ENCODE data around the gene ATP5IF1. TPM values are rescaled to one million over a fixed set of nuclear protein-coding genes. Genes with fewer than 3 reads are reported as not detected.

ATP5IF1 gene
- total and polyA plus RNA-seq, 4 donors = 90.2 to 758 (median 142) TPM

GRCh38 chr1:28199328-28200233 lies 36.3 kb upstream of the ATP5IF1 start:
- DNase-seq (no peak), ATAC-seq (ENCODE audit: insufficient read depth, low FRiP score) (no peak)
- TF ChIP-seq CTCF (IDR thresholded peaks at IDR 0.05; ENCODE audit: control extremely low read depth, extremely low read depth) = no peak
- 64 to 78% methylated on average over 8 of the region's 8 CpGs for WGBS, 2 donors
- Histone ChIP-seq H3K4me3 (no peak overlapping the region), H3K27ac (ENCODE audit: low read depth in 1 of 2, low read length in 1 of 2) (no peak overlapping the region), H3K36me3 (ENCODE audit: control insufficient read depth in 4 of 4, insufficient read depth in 4 of 4, low read length in 4 of 4) (peaks cover 25 to 45% (median 34%) of the 10 kb centered on the region in 4 donors), H3K27me3 (ENCODE audit: control insufficient read depth in 3 of 3, insufficient read depth in 3 of 3, low read length in 2 of 3) (no peaks in the 10 kb centered on the region), H3K9me3 (ENCODE audit: control insufficient read depth in 4 of 4, insufficient read depth in 3 of 4, low read length in 3 of 4) (no peaks in the 10 kb centered on the region), H3K4me1 (ENCODE audit: control insufficient read depth in 5 of 5, insufficient read depth in 5 of 5, low read length in 5 of 5) (no peaks in the 10 kb centered on the region), H3K9ac (ENCODE audit: insufficient read depth in 1 of 2, low read length in 2 of 2) (no peak overlapping the region)

GRCh38 chr1:28200234-28200873 lies 35.6 kb upstream of the ATP5IF1 start:
- H3K27ac ChIP-seq (ENCODE audit: low read depth in 1 of 2, low read length in 1 of 2) = no peak overlapping the region
- no peak for ATAC-seq (ENCODE audit: insufficient read depth, low FRiP score)

GRCh38 chr1:28205243-28205642 lies 30.7 kb upstream of the ATP5IF1 start:
- no peak for TF ChIP-seq CTCF (IDR thresholded peaks at IDR 0.05; ENCODE audit: control extremely low read depth, extremely low read depth)
- Histone ChIP-seq H3K9me3 (ENCODE audit: control insufficient read depth in 4 of 4, insufficient read depth in 3 of 4, low read length in 3 of 4) (no peaks in the 10 kb centered on the region), H3K4me1 (ENCODE audit: control insufficient read depth in 5 of 5, insufficient read depth in 5 of 5, low read length in 5 of 5) (no peaks in the 10 kb centered on the region), H3K27ac (ENCODE audit: low read depth in 1 of 2, low read length in 1 of 2) (no peak overlapping the region), H3K4me3 (no peak overlapping the region), H3K27me3 (ENCODE audit: control insufficient read depth in 3 of 3, insufficient read depth in 3 of 3, low read length in 2 of 3) (no peaks in the 10 kb centered on the region), H3K9ac (ENCODE audit: insufficient read depth in 1 of 2, low read length in 2 of 2) (no peak overlapping the region), H3K36me3 (ENCODE audit: control insufficient read depth in 4 of 4, insufficient read depth in 4 of 4, low read length in 4 of 4) (peaks cover 22 to 44% (median 38%) of the 10 kb centered on the region in 4 donors)
- 66 to 90% methylated on average over 4 of the region's 4 CpGs for WGBS, 2 donors
- no peak for ATAC-seq (ENCODE audit: insufficient read depth, low FRiP score)
- DNase-seq = no peak

More at GRCh38 chr1:28200234-28200873, 35.6 kb upstream of the ATP5IF1 start:
- Histone ChIP-seq H3K4me1 (ENCODE audit: control insufficient read depth in 5 of 5, insufficient read depth in 5 of 5, low read length in 5 of 5) (no peaks in the 10 kb centered on the region), H3K9ac (ENCODE audit: insufficient read depth in 1 of 2, low read length in 2 of 2) (no peak overlapping the region), H3K9me3 (ENCODE audit: control insufficient read depth in 4 of 4, insufficient read depth in 3 of 4, low read length in 3 of 4) (no peaks in the 10 kb centered on the region), H3K4me3 (no peak overlapping the region), H3K27me3 (ENCODE audit: control insufficient read depth in 3 of 3, insufficient read depth in 3 of 3, low read length in 2 of 3) (no peaks in the 10 kb centered on the region), H3K36me3 (ENCODE audit: control insufficient read depth in 4 of 4, insufficient read depth in 4 of 4, low read length in 4 of 4) (peaks cover 25 to 46% (median 38%) of the 10 kb centered on the region in 4 donors)
- no peak for DNase-seq
- 93 to 99% methylated on average over 6 of the region's 6 CpGs for WGBS, 2 donors
- no peak for TF ChIP-seq CTCF (IDR thresholded peaks at IDR 0.05; ENCODE audit: control extremely low read depth, extremely low read depth)
